Adipose tissue (tissue), 3 donors: ENCODE results near the gene ARL2BP. TPM values are rescaled to one million over a fixed set of nuclear protein-coding genes. Genes with fewer than 3 reads are reported as not detected.
"Not testable (repeated sequence)": the region's sequence is repeated elsewhere in the genome, so short reads cannot be mapped to it uniquely, and the experiment has no call there.

ENCODE experiments used
- H3K27ac ChIP-seq: one replicate; pipeline ENCODE4 v1.5.1; 2013; ENCODE audit warnings: low read depth, low read length
- WGBS, 3 donors: extraction: QIAGEN DNeasy Blood & Tissue Kit; methylation state at CpG; one replicate each; pipeline ENCODE4 v1.1.7; 2013; 5-methylcytosine and 5-hydroxymethylcytosine counted together
- polyA plus RNA-seq, 3 donors: library from polyadenylated mRNA; stranded (reverse); fragments of 200-250 nt; gene quantifications; one replicate each; pipeline ENCODE4 v1.2.3, GENCODE V29; 2013
- donor health status: healthy with polysubstance abuse.
- donor health status: Bipolar disorder and iron deficiency.
- donor health status: healthy.

The ARL2BP gene
- polyA plus RNA-seq, 3 donors = 17.4 to 57.9 (median 35.5) TPM

DNA sequence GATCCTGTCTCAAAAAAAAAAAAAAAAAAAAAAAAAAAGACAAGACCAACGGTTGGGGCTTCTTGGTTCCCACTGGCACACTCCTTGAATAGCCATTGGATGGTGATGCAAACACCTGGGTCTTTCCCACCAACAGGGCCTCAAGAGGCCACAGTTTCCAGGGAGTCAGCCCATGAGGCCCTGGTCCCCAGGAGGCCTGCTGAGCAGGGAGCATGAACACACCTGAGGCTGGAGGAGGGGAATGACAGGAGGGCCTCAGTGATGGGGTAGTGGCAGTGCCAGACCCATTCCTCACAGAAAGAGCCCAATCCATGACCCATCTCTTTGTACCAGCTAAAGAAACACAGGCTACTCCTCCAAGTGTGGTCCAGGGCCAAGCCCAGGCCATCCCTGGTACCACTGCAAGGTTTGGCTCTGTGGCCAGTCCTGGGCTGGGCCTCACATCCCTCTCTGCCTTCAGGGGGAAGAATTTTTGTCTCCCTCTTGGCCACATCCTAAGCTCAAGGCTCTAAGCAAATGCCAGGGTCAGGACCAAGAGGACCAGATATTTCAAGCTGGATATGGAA, 13.9 kb downstream of the ARL2BP start:
- 58 to 77% (median 67%) methylated on average over 1 of the region's 1 CpG for WGBS, 3 donors
- no peak overlapping the region for H3K27ac ChIP-seq

DNA sequence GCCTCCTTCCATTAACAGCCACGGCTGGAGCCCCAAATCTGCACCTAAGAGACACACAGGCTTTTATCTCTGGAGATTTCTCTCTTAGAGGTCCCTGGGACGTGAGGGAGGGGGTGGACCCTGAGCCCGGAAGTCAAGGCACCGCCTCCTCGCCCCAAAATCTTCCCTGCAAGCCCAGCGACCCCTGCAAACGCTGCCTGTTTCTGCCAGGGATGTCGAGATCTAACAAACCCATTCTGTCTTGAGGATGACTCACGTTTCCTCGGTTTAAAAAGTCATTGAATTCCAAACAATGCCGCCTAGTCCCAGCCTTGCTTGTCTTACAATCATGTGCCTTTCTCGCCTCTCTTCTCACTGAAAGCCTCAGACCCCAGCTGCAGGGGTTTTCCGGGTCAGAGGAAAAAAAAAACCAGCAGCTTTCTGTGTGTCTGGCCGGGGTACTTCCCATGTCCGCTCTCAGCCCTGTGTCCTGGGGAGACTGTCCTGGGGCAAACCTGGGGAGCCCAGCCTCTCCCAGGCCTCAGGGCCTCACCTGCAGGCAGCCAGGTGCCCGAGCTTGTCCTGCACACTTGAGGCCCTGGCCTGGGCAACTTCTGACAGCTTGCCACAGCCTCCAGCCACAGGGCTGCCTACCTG, 15.4 kb downstream of the ARL2BP start:
- 31 to 67% (median 37%) methylated on average over 16 of the region's 16 CpGs for WGBS, 3 donors
- H3K27ac ChIP-seq = no peak overlapping the region

DNA sequence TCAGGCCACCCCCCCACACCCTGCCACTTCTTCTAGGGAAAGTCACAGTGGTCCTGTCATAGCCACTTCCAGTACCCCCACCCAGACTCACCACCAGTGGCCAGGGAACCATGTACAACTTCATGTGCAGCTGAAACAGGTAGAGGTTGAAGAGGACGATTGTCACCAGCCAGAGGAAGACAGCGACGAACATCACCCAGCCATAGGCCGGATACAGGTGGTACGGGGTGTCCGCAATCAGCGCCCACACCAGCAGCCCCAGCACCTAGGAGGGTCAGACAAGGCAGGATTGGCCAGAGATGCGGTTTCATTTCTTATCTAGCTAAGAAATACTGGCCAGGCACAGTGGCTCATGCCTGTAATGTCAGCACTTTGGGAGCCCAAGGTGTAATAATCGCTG, 16.7 kb downstream of the ARL2BP start:
- WGBS, 3 donors = 93 to 95% (median 95%) methylated on average over 9 of the region's 9 CpGs
- no peak overlapping the region for H3K27ac ChIP-seq

DNA sequence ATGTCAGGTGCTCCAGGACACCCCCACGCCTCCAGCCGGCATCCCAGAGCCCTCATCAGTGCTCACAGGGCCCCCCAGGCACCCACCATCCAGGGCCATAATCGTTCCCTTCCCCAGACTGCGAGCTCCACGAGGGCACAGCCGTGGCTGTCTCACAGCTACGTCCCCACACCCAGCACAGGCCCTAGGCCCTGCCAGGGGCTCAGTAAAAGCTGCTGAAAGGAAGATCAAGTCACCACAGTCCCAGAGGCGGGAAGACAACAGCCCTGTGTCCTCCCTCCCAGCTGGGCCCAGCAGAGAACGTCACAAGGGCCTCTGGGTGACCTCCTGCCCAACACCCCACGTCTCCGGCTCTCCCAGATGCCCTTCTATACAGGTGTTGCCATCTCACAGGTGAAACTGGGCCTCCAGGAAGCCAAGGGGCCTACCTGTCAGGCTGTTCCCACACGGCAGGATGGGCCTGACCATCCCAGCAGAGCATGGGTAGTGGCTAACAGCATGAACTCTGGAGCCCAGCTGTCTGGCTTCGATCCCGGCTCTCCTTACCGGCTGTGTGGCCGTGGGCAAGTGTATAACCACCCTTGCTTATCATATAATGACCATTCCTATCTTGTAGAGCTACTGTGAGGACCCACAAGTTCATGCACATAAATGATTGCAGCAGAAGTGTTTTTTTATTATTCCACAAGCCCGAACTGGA, 17.9 kb downstream of the ARL2BP start:
- 64 to 85% (median 83%) methylated on average over 17 of the region's 17 CpGs for WGBS, 3 donors
- no peak overlapping the region for H3K27ac ChIP-seq

DNA sequence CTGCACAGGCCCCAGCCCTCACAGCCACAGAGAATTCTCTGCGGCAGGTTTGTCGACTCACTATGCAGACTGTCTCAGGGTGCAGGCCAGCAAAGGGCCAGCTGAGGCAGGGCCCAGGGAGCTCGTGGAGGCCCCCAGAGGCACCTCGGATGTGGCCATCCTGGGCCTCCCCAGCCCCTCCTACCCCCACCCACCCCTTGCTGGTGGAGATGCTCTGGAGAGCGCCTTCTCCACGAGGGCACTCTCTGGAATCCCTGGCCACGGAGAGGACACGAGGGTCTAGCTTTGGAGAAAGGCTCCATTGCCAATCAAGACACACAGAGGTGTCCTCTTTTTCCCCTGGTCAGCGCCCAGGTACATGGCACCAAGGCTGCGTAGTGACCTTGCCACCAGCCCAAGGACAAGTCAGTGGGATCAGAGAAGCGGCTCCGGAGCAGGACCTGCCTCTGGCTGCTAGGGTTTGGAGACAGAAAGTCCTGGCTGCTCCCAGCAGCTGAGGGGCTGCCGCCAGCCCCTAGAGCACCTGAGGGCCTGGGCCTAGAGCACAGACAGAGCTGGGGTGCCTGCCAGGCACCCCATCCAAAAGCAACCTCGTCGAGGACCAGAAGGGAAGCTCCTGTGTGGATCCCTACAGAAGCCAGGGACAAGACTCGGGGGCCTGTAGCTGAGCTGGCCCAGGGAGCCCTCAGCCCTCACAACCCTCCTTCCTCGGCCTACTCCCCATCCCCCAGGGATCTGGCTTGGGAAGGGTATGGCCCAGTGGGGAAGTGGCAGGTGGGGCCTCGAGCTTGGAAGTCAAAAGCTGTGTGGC, 18.7 kb downstream of the ARL2BP start:
- 74 to 89% (median 87%) methylated on average over 17 to 18 of the region's 18 CpGs for WGBS, 3 donors
- no peak overlapping the region for H3K27ac ChIP-seq

DNA sequence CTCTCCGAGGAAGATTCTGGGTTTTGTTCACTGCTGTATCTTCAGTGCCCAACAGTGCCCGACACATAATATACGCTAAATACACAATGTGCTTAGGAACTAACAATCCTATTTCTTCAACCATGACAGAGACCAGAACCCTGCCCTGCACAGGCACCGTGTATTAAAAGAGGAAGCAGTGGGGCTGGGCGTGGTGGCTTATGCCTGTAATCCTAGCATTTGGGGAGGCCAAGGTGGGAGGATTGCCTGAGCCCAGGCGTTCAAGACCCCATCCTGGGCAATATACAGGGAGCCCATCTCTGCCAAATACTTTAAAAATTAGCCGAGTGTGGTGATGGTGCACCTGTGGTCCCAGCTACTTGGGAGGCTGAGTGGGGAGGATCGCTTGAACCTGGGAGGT, 19.3 kb downstream of the ARL2BP start:
- H3K27ac ChIP-seq = no peak overlapping the region

DNA sequence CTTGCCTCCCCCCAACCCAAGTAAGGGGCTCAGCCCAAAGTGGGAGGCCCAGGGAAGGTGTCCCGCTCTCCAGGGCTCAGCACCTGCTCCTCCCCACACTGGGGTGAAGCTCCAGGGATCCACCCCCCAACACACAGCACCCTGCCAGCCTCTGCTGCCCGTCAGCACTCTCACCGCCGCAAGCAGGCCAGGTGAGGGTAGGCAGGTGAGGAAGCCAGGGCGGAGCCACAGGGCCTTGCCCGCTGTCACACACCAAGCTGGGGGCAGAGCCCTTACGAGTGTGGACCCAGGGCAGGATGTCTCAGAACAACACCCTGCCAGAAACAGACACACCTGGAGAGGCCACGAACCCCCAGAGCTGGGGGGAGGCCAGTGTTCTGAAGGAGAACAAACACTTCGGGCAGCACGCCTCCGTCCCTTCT, 19.9 kb downstream of the ARL2BP start:
- WGBS, 3 donors = 25 to 89% (median 88%) methylated on average over 11 of the region's 11 CpGs
- H3K27ac ChIP-seq = no peak overlapping the region

More for the DNA sequence above, 19.3 kb downstream of the ARL2BP start:
- WGBS, 3 donors = 79 to 88% (median 81%) methylated on average over 8 of the region's 8 CpGs

DNA sequence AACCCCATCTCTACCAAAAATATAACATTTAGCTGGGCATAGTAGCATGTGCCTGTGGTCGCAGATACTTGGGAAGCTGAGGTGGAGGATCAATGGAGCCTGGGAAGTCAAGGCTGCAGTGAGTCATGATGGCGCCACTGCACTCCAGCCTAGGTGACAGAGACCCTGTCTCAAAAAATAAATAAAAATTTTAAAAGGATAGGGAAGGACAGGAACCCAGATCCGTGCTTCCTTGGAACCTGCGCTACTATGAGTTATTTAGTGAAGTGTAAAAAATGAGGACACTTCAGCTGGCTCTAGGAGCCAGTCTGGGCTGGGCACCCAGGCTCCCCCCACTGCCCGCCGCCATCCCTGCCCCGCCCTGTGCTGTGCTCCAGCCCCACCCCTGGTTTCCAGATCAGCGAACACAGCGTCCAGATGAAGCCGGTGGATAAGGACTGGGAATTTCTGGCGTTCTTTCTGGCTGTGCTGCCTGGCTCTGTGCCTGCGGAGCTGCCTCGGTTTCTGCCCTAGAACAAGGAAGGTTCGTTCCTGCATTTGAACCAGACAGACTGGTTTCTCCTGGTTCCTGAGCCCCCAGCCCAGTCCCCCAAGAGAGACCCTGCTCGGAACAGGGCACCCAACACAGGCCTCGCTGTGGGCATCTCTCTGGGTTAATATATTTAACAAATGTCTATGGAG, 20.9 kb downstream of the ARL2BP start:
- H3K27ac ChIP-seq = no peak overlapping the region
- WGBS, 3 donors = 23 to 62% (median 53%) methylated on average over 16 of the region's 16 CpGs

DNA sequence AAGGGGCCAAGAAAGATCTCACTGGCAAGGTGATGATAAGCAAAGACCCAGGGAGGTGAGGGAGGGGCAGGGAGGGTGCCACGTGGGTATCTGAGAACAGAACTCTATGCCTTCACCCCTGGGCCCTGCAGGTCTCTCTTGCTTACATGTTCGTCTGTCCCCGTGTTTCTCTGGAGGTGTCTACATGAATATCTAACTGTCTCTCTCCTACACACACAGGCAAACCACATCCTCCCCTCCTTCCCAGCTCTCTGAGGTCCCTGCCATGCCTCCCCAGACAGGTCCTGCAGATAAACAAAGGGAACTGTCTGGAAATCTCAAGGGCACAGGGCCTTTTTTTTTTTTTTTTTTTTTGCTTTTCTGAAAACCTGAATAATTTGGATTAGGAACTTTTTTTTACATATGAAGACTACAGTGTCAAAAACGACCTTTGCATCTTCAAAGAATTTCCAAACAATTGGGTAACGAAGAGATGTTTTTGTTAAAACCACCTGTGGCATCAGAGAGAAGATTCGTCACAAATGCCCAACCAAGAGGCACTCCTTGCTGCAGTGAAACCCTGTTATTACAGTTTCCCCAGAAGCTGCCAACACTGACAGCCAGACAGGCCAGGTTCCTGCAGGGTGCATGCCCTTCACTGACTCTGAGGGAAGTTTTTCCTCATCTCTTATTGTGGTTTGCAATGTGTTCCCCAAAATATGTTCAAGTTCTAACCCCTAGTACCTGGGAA, 21.6 kb downstream of the ARL2BP start:
- WGBS, 3 donors = 28 to 52% (median 50%) methylated on average over 6 of the region's 6 CpGs
- H3K27ac ChIP-seq = no peak overlapping the region

DNA sequence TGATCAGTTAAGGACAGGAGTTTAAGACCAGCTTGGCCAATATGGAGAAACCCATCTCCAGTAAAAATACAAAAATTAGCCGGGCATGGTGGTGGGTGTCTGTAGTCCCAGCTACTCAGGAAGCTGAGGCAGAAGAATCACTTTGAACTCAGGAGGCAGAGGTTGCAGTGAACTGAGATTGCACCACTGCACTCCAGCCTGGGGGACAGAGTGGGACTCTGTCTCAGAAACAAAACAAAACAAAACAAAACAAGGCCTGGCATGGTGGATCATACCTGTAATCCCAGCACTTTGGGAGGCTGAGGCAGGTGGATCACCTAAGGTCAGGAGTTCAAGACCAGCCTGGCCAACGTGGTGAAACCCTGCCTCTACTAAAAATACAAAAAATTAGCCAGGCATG, 22.3 kb downstream of the ARL2BP start:
- H3K27ac ChIP-seq = not testable (repeated sequence)
- 64 to 74% (median 67%) methylated on average over 2 of the region's 2 CpGs for WGBS, 3 donors

DNA sequence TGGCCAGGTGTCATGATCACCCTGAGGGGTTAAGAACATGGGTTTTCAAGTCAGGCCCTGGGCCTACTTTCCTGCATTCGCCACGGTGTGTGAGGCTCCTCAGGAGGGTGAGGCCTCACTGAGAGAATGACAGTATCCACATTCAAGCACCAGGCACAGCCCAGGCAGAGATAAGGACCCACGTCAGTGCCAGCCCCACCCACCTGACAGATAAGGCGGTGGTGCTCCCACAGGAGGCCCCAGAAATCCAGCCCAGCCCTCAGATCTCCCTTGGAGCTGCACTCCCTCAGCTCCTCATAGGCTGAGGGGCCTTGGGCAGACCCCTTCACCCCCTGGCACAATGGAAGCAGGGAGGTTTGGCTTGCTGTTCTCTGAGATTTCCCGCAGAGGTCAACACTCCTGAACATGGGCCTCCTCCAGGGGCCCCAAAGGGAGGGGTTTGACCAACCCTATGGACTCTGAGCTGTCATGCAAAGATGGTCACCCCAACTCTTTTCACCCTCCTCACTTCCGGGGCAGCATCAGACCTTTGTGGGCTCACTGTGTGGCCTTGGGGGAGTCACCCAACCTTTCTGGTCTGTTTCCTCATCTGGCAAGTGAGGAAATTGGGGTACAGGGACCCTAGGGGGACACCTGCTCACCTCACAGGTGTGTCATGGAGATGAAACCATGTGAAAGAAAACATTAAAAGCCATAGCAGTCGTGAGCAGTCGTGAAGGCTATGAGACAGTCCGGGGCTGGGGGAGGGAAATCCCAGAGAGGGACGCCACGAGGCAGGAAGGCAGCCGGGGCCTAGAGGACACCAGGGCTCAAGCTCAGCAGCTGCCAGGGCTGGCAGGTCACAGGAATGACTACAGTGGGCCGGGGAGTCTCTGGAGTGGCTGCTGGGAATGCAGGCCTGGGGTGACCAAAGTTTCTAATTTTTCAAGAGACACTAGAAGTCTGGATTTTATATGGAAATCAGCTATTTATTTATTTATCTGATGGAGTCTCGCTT, 24.0 kb downstream of the ARL2BP start:
- no peak overlapping the region for H3K27ac ChIP-seq
- WGBS, 3 donors = 56 to 60% (median 58%) methylated on average over 14 of the region's 14 CpGs

DNA sequence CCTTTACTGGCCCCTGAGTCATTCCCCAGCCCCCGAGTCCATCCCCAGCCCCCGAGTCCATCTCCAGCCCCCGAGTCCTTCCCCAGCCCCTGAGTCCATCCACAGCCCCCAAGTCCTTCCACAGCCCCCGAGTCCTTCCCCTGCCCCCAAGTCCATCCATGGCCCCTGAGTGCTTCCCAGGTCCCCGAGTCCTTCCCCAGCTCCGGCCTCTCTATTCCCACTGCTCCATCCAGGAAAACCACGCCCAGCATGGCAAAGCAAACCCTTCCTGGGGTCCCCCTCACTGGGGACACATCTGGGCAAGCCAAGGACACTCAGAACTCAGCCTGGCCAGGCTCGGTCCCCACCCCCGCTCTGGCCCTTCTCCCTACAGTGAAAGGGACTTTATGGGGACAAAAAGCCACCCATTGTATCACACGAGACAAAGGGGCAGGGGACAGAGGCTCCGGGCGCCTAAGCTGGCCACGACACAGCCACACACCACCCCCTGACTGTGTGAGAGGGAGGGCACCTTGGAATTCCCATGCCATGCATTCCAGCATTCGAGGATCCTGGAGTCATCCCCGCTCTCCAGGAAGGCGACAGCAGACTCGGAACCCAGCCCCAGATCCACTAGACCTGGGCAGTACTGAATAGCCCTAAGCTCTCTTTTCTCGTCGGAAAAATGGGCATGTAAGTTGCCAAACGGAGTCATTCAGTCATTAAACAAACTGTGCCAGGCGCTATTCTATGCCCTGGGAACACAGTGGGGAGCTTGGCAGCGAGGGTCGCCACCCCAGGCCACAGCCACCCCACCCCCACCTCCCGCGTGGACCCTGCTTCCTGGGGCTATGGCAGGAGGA, 25.4 kb downstream of the ARL2BP start:
- WGBS, 3 donors = 81 to 86% (median 81%) methylated on average over 25 of the region's 25 CpGs
- no peak overlapping the region for H3K27ac ChIP-seq

DNA sequence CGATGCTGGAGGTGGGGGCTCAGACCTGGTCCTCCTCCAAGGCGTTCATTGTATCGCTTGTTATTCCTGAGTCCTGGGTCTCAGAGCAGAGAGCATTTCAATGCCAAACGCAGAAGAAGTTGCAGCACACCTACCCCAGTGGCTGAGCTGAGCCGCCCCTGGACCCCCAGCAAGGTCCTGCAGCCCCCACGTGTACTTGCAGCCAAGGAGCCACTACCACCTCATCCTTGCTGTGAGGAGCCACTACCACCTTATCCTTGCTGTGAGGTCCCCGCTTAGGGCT, 25.9 kb downstream of the ARL2BP start:
- no peak overlapping the region for H3K27ac ChIP-seq
- 88 to 94% (median 91%) methylated on average over 7 of the region's 7 CpGs for WGBS, 3 donors

DNA sequence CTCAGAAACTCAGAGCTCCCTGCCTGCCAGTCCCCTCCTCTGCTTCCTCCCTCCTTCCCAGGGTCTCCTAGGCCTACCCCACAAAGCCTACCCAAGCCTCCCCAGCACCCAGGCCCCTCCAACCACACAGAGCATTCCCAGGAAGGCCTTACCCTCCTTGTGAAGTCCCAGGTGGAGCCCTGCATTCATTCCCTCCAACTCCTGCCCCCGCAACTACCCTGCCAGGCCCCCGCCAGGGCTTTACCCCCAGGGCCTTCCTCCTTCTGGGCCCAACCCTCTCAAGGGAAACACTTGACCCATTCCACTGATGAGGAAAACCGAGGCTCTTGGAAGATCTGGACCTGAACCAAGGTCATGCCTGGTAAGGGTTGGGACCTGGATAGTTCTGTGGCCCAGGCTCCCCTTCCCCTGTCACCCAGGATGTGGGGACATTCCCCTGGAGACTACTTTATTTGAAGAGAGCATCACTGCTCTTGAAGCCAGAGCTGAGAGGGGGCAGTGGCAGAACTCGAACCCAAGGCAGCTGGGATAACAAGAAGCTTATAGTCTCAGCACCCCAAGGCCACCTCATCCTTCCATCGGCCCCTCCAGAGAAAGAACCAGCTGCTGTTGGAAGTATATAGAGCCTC, 26.9 kb downstream of the ARL2BP start:
- WGBS, 3 donors = 77 to 88% (median 83%) methylated on average over 5 of the region's 5 CpGs
- no peak overlapping the region for H3K27ac ChIP-seq

DNA sequence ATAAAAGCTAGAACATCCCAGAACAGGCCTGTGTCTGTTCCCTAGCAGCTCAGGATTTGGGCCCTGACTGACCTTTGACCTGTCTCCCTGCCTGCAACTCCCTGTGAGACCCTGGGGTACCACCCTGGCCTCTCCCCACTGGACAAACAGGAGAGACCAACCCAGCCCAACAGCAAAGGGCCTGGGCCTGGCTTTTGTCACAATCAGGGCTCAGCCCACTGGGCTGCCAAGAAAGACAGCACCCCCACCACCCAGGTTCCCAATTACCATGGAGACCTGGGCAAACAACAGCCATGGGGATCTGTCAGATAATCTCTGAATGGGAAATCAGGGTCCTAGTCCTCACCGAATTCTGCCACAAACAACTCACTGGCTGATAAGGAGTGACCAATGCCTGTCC, 28.3 kb downstream of the ARL2BP start:
- no peak overlapping the region for H3K27ac ChIP-seq
- WGBS, 3 donors = 22 to 67% (median 64%) methylated on average over 1 of the region's 1 CpG

DNA sequence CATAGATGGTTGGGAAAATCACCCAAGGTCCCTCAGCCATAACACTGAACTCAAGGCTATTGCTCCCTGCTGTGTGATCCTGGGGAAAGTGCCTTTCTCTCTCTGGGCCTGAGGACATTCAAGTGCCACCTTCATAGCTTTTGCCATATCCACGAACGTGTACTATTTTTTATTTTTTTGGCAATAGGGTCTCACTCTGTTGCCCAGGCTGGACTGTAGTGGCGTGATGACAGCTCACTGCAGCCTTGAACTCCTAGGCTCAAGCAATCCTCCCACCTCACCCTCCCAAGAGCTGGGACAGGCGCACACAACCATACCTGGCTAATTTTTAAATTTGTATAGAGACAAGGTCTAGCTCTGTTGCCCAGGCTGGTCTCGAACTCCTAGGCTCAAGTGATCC, 28.8 kb downstream of the ARL2BP start:
- WGBS, 3 donors = 90 to 92% (median 92%) methylated on average over 5 of the region's 5 CpGs
- H3K27ac ChIP-seq = no peak overlapping the region
